OCI-LY3 (cell line): ENCODE data around the gene HP.

Experiments
- EZH2phosphoT487 ChIP-seq: fragments of 200-600 bp; shearing (Covaris generic); IDR thresholded peaks from 2 replicates; pipeline ENCODE4 v1.6.1; 2018; ENCODE audit warnings: antibody characterized with exemption, mixed run types, low read depth
- TF ChIP-seq, protein P1 (sequence below): fragments of 200-600, 300-600 bp; sonication (generic); IDR thresholded peaks from 2 replicates; pipeline ENCODE4 v1.5.1; 2014; ENCODE audit warnings: antibody characterized with exemption, low read length, low read depth

DNA sequence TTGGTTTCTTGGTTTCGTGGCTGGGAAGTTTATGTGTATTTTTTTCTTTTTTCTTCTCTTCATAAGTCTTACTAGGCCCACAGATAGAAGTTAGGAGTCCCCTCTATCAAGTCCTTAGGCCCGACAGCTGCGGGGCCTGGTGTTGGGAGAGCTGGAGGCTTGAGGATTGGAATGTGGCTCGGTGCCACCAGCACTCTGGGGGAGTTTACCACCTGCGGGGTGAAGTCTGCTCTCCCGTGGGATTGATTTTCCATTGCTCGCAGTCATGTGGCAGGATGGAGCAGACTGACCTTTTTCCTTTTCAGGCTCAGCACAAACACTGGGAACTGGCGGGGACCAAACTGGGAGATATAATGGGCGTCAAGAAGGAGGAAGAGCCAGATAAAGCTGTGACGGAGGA is 46.9 kb downstream of the HP start:
- TF ChIP-seq, protein P1, sequence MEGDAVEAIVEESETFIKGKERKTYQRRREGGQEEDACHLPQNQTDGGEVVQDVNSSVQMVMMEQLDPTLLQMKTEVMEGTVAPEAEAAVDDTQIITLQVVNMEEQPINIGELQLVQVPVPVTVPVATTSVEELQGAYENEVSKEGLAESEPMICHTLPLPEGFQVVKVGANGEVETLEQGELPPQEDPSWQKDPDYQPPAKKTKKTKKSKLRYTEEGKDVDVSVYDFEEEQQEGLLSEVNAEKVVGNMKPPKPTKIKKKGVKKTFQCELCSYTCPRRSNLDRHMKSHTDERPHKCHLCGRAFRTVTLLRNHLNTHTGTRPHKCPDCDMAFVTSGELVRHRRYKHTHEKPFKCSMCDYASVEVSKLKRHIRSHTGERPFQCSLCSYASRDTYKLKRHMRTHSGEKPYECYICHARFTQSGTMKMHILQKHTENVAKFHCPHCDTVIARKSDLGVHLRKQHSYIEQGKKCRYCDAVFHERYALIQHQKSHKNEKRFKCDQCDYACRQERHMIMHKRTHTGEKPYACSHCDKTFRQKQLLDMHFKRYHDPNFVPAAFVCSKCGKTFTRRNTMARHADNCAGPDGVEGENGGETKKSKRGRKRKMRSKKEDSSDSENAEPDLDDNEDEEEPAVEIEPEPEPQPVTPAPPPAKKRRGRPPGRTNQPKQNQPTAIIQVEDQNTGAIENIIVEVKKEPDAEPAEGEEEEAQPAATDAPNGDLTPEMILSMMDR: no peak
- TF ChIP-seq EZH2phosphoT487: no peak
